ENCODE measurements around the gene DUSP9.

The DUSP9 gene

GRCh38 chrX:153637121-153638040 lies 9.6 kb upstream of the DUSP9 start:
- no peak for DNase-seq

GRCh38 chrX:153638041-153638371 lies 9.0 kb upstream of the DUSP9 start:
- DNase-seq, result no peak

GRCh38 chrX:153638436-153639176 lies 8.4 kb upstream of the DUSP9 start:
- no peak for DNase-seq

- no peak for DNase-seq
Observed at GRCh38 chrX:153639177-153640044, 7.6 kb upstream of the DUSP9 start.

GRCh38 chrX:153640045-153640686 lies 6.8 kb upstream of the DUSP9 start:
- DNase-seq, result no peak

GRCh38 chrX:153640736-153641575 lies 6.0 kb upstream of the DUSP9 start:
- no peak for DNase-seq

- no peak for DNase-seq
Observed at GRCh38 chrX:153641627-153642026, 5.4 kb upstream of the DUSP9 start.

- DNase-seq, result no peak
Observed at GRCh38 chrX:153642051-153642654, 4.8 kb upstream of the DUSP9 start.

- no peak for DNase-seq
Observed at GRCh38 chrX:153642655-153643430, 4.2 kb upstream of the DUSP9 start.

- DNase-seq, result no peak
Observed at GRCh38 chrX:153643431-153644351, 3.3 kb upstream of the DUSP9 start.

- DNase-seq, result no peak
Observed at GRCh38 chrX:153644356-153645125, 2.5 kb upstream of the DUSP9 start.

GRCh38 chrX:153645151-153645550 lies 1.9 kb upstream of the DUSP9 start:
- no peak for DNase-seq

- no peak for DNase-seq
Observed at GRCh38 chrX:153645921-153646488, 998 bp upstream of the DUSP9 start.

- no peak for DNase-seq
Observed at GRCh38 chrX:153647461-153648357, 706 bp downstream of the DUSP9 start.

- no peak for DNase-seq
Observed at GRCh38 chrX:153648358-153649177, 1.6 kb downstream of the DUSP9 start.

Data from 8988T (cell line).